SH-SY5Y (cell line): ENCODE measurements around the gene GMDS.

Source experiments
- GATA2 ChIP-seq: IDR thresholded peaks from 2 replicates; pipeline ENCODE4 v1.6.1; 2011; ENCODE audit warnings: mild to moderate bottlenecking, low read depth, low read length
- GATA3 ChIP-seq: IDR thresholded peaks from 2 replicates; pipeline ENCODE4 v1.6.1; 2011; ENCODE audit warnings: low read depth, mild to moderate bottlenecking, low read length, moderate library complexity

DNA sequence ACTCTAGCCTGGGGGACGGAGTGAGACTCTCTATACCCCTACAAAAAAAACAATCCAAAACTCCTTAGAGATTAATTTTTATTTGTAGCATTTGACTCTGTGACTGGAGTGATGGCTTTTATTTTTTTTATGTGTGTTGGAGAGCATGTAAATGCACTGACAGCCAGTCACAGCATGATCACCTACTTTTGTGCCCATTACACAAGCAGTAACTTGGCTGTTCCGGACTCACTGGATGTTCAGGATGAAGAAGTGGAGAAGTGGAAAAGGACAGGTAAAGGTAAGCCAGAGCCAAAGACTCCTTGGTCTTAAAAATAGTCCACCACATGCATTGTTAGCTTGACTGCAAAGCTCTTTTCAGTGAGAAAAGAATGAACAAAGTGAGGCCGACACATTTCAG is 413.0 kb downstream of the GMDS start:
- TF ChIP-seq GATA2 (no peak), GATA3 (no peak)
